ENCODE measurements around the gene RAD9A. TPM values are rescaled to one million over a fixed set of nuclear protein-coding genes. Genes with fewer than 3 reads are reported as not detected.

The RAD9A gene
- total RNA-seq, 1 donor from 2014 or later = 49.4 TPM

- Mint-ChIP-seq H3K27me3 (ENCODE audit: low read depth) (peaks cover 10% of the 10 kb centered on the region), H3K4me1 (peaks cover 17% of the 10 kb centered on the region), H3K27ac (ENCODE audit: unreplicated experiment) (no peak overlapping the region), H3K9me3 (no peaks in the 10 kb centered on the region), H3K4me3 (no peak overlapping the region), H3K36me3 (ENCODE audit: low read depth) (no peaks in the 10 kb centered on the region)
- TF ChIP-seq CTCF (conservative IDR thresholded peaks at IDR 0.05) = no peak
- no peak for DNase-seq (ENCODE audit: low read depth, low spot score)
Observed at GRCh38 chr11:67406420-67406968, 14.7 kb downstream of the RAD9A start.

DNA sequence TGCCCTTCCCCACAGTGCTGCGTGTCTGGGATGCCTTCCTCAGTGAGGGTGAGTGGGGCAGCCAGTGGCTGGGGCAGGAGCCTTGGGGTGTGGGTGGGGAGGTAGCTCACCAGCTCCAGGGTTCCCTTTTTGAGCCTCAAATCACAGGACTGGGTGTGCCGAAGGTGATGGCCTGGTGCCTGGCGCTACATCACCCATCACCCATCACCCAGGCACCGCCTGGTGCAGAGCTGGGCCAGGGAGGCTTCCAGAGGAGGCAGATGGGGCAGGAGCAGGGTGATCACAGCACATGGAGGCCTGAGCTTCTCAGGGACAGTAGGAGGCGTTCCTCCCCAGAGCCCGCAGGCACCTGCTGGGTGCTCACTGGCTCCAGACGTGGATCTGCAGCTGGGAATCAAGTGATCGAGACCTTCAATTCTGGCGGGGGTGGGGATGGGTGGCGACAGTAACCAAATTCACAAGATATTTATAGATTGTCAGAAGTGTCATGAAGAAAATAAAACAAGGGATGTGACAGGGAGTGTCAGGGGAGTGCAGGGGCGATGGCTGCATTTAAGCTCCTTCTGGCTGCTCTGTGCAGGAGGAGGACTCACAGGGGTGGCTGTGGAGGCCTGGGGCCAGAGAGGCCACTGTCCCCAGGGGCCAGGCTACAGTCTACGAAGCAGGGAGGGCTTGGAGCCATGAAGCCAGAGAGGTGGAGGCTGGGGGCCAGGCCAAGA, 15.3 kb downstream of the RAD9A start:
- no peak for TF ChIP-seq CTCF (conservative IDR thresholded peaks at IDR 0.05)
- Mint-ChIP-seq H3K4me3 (peak overlapping the region; percentile 70), H3K9me3 (no peaks in the 10 kb centered on the region), H3K27ac (ENCODE audit: unreplicated experiment) (peak overlapping the region; percentile 91), H3K27me3 (ENCODE audit: low read depth) (peaks cover 14% of the 10 kb centered on the region), H3K4me1 (peaks cover 17% of the 10 kb centered on the region), H3K36me3 (ENCODE audit: low read depth) (no peaks in the 10 kb centered on the region)
- DNase-seq (ENCODE audit: low read depth, low spot score) = no peak

GRCh38 chr11:67407688-67408163, 15.9 kb downstream of the RAD9A start:
- no peaks in the 10 kb centered on the region for H3K36me3 Mint-ChIP-seq (ENCODE audit: low read depth)
- H3K4me1 Mint-ChIP-seq = peaks cover 17% of the 10 kb centered on the region
- no peak for TF ChIP-seq CTCF (conservative IDR thresholded peaks at IDR 0.05)
- no peaks in the 10 kb centered on the region for H3K9me3 Mint-ChIP-seq
- no peak for DNase-seq (ENCODE audit: low read depth, low spot score)
- H3K27me3 Mint-ChIP-seq (ENCODE audit: low read depth) = peaks cover 14% of the 10 kb centered on the region
- H3K27ac Mint-ChIP-seq (ENCODE audit: unreplicated experiment) = peak overlapping the region; percentile 19
- H3K4me3 Mint-ChIP-seq = no peak overlapping the region

GRCh38 chr11:67408437-67409200, 16.8 kb downstream of the RAD9A start:
- no peak for DNase-seq (ENCODE audit: low read depth, low spot score)
- Mint-ChIP-seq H3K4me1 (peaks cover 22% of the 10 kb centered on the region), H3K9me3 (no peaks in the 10 kb centered on the region), H3K4me3 (no peak overlapping the region), H3K36me3 (ENCODE audit: low read depth) (no peaks in the 10 kb centered on the region), H3K27me3 (ENCODE audit: low read depth) (peaks cover 20% of the 10 kb centered on the region), H3K27ac (ENCODE audit: unreplicated experiment) (no peak overlapping the region)
- no peak for TF ChIP-seq CTCF (conservative IDR thresholded peaks at IDR 0.05)

GRCh38 chr11:67409261-67409666, 17.5 kb downstream of the RAD9A start:
- H3K4me3 Mint-ChIP-seq = no peak overlapping the region
- no peak for DNase-seq (ENCODE audit: low read depth, low spot score)
- TF ChIP-seq CTCF (conservative IDR thresholded peaks at IDR 0.05) = no peak
- no peak overlapping the region for H3K27ac Mint-ChIP-seq (ENCODE audit: unreplicated experiment)
- H3K4me1 Mint-ChIP-seq = peaks cover 22% of the 10 kb centered on the region
- peaks cover 25% of the 10 kb centered on the region for H3K27me3 Mint-ChIP-seq (ENCODE audit: low read depth)
- H3K36me3 Mint-ChIP-seq (ENCODE audit: low read depth) = no peaks in the 10 kb centered on the region
- H3K9me3 Mint-ChIP-seq = no peaks in the 10 kb centered on the region
